ENCODE data around the gene DPYD. TPM values are rescaled to one million over a fixed set of nuclear protein-coding genes. Genes with fewer than 3 reads are reported as not detected.

Gene DPYD
- polyA plus RNA-seq, 1 of the 3 experiments (the other 2 are of a cell fraction) = 23.0 TPM

GRCh38 chr1:97379387-97380075 is 541.3 kb downstream of the DPYD start (continued):
- no peak for TF ChIP-seq FOXJ3 (CRISPR knock-in tag; IDR thresholded peaks at IDR 0.05)
- no peak for TF ChIP-seq NFIC (IDR thresholded peaks at IDR 0.05; ENCODE audit: borderline replicate concordance)
- TF ChIP-seq RCOR1 (IDR thresholded peaks at IDR 0.05; ENCODE audit: low read length) = no peak
- no peak for TF ChIP-seq YY1 (IDR thresholded peaks at IDR 0.05; ENCODE audit: low read depth)
- TF ChIP-seq POLR2AphosphoS5 (IDR thresholded peaks at IDR 0.05; ENCODE audit: low read depth, low read length) = no peak
- TF ChIP-seq EP300 (IDR thresholded peaks at IDR 0.05; ENCODE audit: borderline replicate concordance in 1 of 2, low read depth in 1 of 2, low read length in 1 of 2) = no peak
- TF ChIP-seq, protein P1, sequence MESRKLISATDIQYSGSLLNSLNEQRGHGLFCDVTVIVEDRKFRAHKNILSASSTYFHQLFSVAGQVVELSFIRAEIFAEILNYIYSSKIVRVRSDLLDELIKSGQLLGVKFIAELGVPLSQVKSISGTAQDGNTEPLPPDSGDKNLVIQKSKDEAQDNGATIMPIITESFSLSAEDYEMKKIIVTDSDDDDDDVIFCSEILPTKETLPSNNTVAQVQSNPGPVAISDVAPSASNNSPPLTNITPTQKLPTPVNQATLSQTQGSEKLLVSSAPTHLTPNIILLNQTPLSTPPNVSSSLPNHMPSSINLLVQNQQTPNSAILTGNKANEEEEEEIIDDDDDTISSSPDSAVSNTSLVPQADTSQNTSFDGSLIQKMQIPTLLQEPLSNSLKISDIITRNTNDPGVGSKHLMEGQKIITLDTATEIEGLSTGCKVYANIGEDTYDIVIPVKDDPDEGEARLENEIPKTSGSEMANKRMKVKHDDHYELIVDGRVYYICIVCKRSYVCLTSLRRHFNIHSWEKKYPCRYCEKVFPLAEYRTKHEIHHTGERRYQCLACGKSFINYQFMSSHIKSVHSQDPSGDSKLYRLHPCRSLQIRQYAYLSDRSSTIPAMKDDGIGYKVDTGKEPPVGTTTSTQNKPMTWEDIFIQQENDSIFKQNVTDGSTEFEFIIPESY (IDR thresholded peaks at IDR 0.05; ENCODE audit: borderline replicate concordance, low read depth) = no peak

DNA sequence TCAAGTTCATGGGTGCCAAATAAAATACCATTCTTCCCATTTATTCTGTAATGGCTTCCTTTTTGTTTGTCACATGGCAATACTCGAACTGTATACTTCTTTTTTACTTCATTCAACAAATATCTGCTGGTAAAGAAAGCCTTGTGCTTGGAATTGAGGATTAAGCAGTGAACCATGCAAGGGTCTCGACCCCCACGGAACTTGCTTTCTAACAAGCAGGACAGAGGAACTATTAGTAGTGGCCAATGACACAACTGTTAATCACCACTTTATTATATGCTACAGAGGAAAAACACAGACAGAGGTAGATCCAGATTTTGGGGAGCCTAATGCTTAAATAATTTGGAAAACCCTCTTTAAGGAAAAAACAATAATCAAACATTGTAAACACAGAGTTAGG is 542.2 kb downstream of the DPYD start:
- H2AFZ ChIP-seq (ENCODE audit: low read depth) = no peak overlapping the region
- H3K36me3 ChIP-seq (replicated peaks in 1 of 2; ENCODE audit: control insufficient read depth in 1 of 2, insufficient read depth in 2 of 2, low read length in 1 of 2) = peaks cover 0 to 21% of the 10 kb centered on the region in 2 experiments
- 85% methylated on average over 3 of the region's 3 CpGs for WGBS (ENCODE audit: low lambda C conversion rate)
- TF ChIP-seq, protein P1 (IDR thresholded peaks at IDR 0.05; ENCODE audit: borderline replicate concordance, low read depth) = no peak
- TF ChIP-seq FOSL2 (IDR thresholded peaks at IDR 0.05; ENCODE audit: borderline replicate concordance, low read depth) = no peak
- TF ChIP-seq, protein P2, sequence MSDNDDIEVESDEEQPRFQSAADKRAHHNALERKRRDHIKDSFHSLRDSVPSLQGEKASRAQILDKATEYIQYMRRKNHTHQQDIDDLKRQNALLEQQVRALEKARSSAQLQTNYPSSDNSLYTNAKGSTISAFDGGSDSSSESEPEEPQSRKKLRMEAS (IDR thresholded peaks at IDR 0.05; ENCODE audit: low read depth) = no peak
- no peak for TF ChIP-seq MEF2A (IDR thresholded peaks at IDR 0.05; ENCODE audit: borderline replicate concordance, low read depth)
- no peak for TF ChIP-seq FOXM1 (IDR thresholded peaks at IDR 0.05; ENCODE audit: low read depth)
- H3K9me2 ChIP-seq = no peaks in the 10 kb centered on the region
- CTCF ChIA-PET = interaction anchor here (0.9 kb wide), 1 partner anchor 11 kb away, joined by 3 read pairs; no protein-coding TSS in a partner anchor
- H4K20me1 ChIP-seq (ENCODE audit: insufficient read depth) = no peaks in the 10 kb centered on the region
- no peak for DNase-seq
- no peak overlapping the region for H3K4me3 ChIP-seq (ENCODE audit: low read depth in 2 of 2, low read length in 1 of 2)
- peaks cover 0 to 2% of the 10 kb centered on the region in 2 experiments; a peak in 1 of 4 replicates for H3K4me1 ChIP-seq (ENCODE audit: control insufficient read depth in 1 of 2, insufficient read depth in 2 of 2, low read depth in 1 of 2, low read length in 1 of 2)
- POLR2A ChIA-PET = no interaction called here
- H3K27ac ChIP-seq (ENCODE audit: low read depth in 2 of 2, low read length in 1 of 2) = no peak overlapping the region
- no peak overlapping the region for H3K9ac ChIP-seq
- no peaks in the 10 kb centered on the region for H3K79me2 ChIP-seq (ENCODE audit: insufficient read depth)
- H3K4me2 ChIP-seq = no peak overlapping the region
- H3K27me3 ChIP-seq (ENCODE audit: insufficient read depth) = no peaks in the 10 kb centered on the region
- H3F3A ChIP-seq (replicated peaks; ENCODE audit: insufficient read depth) = peaks cover 6% of the 10 kb centered on the region
- no peaks in the 10 kb centered on the region for H3K9me3 ChIP-seq
